ENCODE data around the gene EFNA2. TPM values are rescaled to one million over a fixed set of nuclear protein-coding genes. Genes with fewer than 3 reads are reported as not detected.
"Not testable (repeated sequence)": the region's sequence is repeated elsewhere in the genome, so short reads cannot be mapped to it uniquely, and the experiment has no call there.

The EFNA2 gene
- total RNA-seq, 1 donor from 2014 or later, result 3.8 TPM

DNA sequence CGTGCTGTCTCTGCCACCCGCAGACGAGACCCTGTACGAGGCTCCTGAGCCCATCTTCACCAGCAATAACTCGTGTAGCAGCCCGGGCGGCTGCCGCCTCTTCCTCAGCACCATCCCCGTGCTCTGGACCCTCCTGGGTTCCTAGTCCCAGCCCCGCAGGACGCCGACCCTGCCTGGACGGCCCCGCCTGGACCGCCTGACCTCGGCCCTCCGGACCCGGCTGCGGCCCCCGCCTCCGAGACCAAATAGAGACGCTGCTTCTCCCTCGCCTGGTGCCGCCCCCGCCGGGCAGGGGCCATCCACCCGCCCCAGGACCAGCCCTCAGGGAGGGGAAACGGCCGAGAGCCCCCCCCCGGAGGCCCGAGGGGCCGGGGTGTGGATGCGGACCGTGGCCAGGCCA, 14.1 kb downstream of the EFNA2 start:
- no peak overlapping the region for H3K4me3 Mint-ChIP-seq (ENCODE audit: unreplicated experiment)
- no peaks in the 10 kb centered on the region for H3K36me3 Mint-ChIP-seq (ENCODE audit: unreplicated experiment)
- H3K27ac Mint-ChIP-seq (ENCODE audit: unreplicated experiment), result no peak overlapping the region
- peaks cover 4% of the 10 kb centered on the region for H3K27me3 Mint-ChIP-seq (ENCODE audit: unreplicated experiment)
- no peaks in the 10 kb centered on the region for H3K4me1 Mint-ChIP-seq (ENCODE audit: unreplicated experiment)
- H3K9me3 Mint-ChIP-seq (ENCODE audit: unreplicated experiment), result no peaks in the 10 kb centered on the region
- no peak for DNase-seq (ENCODE audit: extremely low spot score, unreplicated experiment)
- TF ChIP-seq, protein P1, sequence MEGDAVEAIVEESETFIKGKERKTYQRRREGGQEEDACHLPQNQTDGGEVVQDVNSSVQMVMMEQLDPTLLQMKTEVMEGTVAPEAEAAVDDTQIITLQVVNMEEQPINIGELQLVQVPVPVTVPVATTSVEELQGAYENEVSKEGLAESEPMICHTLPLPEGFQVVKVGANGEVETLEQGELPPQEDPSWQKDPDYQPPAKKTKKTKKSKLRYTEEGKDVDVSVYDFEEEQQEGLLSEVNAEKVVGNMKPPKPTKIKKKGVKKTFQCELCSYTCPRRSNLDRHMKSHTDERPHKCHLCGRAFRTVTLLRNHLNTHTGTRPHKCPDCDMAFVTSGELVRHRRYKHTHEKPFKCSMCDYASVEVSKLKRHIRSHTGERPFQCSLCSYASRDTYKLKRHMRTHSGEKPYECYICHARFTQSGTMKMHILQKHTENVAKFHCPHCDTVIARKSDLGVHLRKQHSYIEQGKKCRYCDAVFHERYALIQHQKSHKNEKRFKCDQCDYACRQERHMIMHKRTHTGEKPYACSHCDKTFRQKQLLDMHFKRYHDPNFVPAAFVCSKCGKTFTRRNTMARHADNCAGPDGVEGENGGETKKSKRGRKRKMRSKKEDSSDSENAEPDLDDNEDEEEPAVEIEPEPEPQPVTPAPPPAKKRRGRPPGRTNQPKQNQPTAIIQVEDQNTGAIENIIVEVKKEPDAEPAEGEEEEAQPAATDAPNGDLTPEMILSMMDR (IDR thresholded peaks at IDR 0.05), result no peak

DNA sequence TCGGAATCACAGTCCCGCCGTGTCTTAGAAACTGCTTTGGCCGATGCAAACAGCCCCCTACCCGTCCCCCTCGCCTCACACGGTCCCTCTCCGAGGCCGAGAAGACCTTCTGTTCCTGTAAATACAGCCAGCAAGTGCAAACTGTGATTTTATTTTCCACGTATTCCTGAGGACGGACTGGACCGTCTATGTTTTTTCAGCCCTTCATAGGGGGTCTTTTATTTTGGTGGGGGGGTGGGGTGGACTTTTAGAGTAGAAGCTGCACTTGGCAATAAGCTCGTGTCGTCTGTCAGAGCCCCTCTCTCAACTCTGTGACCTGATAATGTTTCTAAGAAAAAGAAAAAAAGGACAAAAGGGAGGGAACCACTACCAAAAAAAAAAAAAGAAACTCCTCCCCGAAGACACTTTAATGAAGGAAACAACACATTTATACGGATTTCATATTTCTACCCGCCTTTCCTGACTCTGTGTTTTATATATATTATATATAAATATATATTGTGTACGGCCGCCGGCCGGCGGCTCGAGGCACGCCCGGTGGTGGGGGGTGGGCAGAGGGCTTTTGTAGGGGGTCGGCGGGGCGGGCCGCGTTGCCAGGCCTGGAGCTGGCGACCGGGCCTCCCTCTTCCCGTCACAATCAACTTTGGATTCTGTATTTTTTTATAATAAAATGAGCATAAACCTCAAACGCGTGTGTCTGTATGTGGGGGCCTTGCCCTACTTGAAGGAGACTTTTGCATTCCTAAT, 15.2 kb downstream of the EFNA2 start:
- Mint-ChIP-seq H3K4me3 (ENCODE audit: unreplicated experiment) (no peak overlapping the region), H3K4me1 (ENCODE audit: unreplicated experiment) (no peaks in the 10 kb centered on the region), H3K27me3 (ENCODE audit: unreplicated experiment) (peaks cover 4% of the 10 kb centered on the region)

DNA sequence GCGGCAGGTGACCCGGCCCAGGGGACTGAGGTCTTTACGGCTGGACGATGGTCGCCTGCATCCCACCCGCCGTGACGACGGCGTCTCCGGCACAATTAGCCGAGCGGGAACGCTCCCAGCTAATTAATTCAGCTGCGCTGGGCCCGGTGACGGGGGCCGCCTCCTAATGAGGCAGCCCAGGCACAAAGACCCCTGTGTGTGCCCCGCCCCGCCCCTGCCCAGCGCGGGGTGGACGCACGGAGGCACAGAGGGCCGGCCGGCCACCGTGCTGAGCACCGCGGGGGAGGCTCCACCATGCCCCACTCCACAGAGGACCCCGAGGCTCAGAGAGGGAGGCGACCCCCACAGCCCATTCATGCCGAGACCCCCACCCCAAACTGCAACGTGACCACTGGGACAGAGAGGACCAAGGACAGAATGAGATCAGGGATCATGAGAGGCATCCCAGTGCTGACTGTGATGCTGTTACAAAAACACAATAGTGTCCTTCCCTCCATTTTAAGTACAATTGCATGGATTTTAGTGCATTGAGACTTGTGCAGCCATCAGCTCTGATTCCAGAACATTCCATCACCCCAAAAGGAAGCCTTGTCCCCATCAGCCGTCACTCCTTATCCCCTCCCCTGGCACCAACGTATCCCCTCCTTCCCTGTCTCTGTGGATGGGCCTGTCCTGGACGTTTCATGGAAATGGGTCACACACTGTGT, 17.0 kb downstream of the EFNA2 start:
- DNase-seq (ENCODE audit: extremely low spot score, unreplicated experiment), result no peak
- Mint-ChIP-seq H3K4me3 (ENCODE audit: unreplicated experiment) (no peak overlapping the region), H3K4me1 (ENCODE audit: unreplicated experiment) (no peaks in the 10 kb centered on the region), H3K27me3 (ENCODE audit: unreplicated experiment) (peaks cover 4% of the 10 kb centered on the region), H3K36me3 (ENCODE audit: unreplicated experiment) (no peaks in the 10 kb centered on the region), H3K27ac (ENCODE audit: unreplicated experiment) (no peak overlapping the region), H3K9me3 (ENCODE audit: unreplicated experiment) (no peaks in the 10 kb centered on the region)
- TF ChIP-seq, protein P1 (IDR thresholded peaks at IDR 0.05), result no peak

More for the DNA sequence above, 15.2 kb downstream of the EFNA2 start:
- Mint-ChIP-seq H3K9me3 (ENCODE audit: unreplicated experiment) (no peaks in the 10 kb centered on the region), H3K27ac (ENCODE audit: unreplicated experiment) (no peak overlapping the region), H3K36me3 (ENCODE audit: unreplicated experiment) (no peaks in the 10 kb centered on the region)
- no peak for DNase-seq (ENCODE audit: extremely low spot score, unreplicated experiment)
- TF ChIP-seq, protein P1 (IDR thresholded peaks at IDR 0.05), result no peak

DNA sequence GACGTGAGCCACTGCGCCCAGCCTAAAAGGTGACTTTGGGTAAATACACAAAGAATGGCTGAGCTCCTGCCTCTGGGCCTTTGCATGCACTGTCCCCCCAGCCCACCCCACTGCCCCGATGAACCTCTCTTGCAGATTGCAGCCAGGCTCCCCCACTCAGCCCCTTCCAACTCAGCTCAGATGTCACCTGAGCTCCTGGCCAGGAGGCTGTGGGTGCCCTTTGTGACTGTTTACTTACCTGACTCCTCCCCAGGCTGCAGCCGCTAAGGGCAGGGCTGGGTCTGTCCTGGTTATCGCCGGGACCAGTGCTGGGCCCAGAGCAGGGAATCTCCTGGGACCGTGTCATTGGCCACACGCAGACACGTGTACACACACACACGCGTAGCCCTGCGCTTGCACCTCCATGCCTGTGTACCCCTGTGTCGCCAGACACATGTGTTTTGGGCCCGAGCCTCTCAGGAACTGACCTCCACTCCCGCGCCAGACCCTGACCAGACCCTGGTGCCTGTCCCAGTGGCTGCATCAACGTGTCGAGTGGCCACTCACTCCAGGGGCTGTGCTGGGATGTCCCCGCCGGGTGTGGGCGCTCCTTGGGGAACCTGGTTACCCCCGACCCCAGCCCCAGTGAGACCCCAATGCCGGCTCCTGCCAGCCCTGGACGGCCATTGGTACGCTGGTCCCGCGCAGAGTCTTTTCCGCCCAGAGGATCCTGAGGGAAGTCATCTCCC, 18.7 kb downstream of the EFNA2 start:
- Mint-ChIP-seq H3K4me1 (ENCODE audit: unreplicated experiment) (no peaks in the 10 kb centered on the region), H3K36me3 (ENCODE audit: unreplicated experiment) (no peaks in the 10 kb centered on the region), H3K27ac (ENCODE audit: unreplicated experiment) (no peak overlapping the region), H3K9me3 (ENCODE audit: unreplicated experiment) (no peaks in the 10 kb centered on the region), H3K27me3 (ENCODE audit: unreplicated experiment) (peaks cover 4% of the 10 kb centered on the region), H3K4me3 (ENCODE audit: unreplicated experiment) (no peak overlapping the region)
- DNase-seq (ENCODE audit: extremely low spot score, unreplicated experiment), result no peak
- TF ChIP-seq, protein P1 (IDR thresholded peaks at IDR 0.05), result no peak

DNA sequence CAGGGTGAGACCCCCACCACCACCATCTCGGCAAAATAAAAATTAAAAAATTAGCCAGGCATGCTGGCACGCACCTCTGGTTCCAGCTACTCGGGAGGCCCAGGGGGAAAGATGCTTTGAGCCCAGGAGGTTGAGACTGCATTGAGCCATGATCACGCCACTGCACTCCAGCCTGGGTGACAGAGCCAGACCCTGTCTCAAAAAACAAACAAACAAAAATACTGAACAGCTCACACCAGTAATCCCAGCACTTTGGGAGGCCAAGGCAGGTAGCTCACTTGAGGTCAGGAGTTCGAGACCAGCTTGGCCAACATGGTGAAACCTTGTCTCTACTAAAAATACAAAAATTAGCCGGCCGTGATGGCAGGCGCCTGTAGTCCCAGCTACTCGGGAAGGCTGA, 19.7 kb downstream of the EFNA2 start:
- H3K27ac Mint-ChIP-seq (ENCODE audit: unreplicated experiment); H3K9me3 Mint-ChIP-seq (ENCODE audit: unreplicated experiment); H3K4me1 Mint-ChIP-seq (ENCODE audit: unreplicated experiment); H3K27me3 Mint-ChIP-seq (ENCODE audit: unreplicated experiment); DNase-seq (ENCODE audit: extremely low spot score, unreplicated experiment); H3K36me3 Mint-ChIP-seq (ENCODE audit: unreplicated experiment); H3K4me3 Mint-ChIP-seq (ENCODE audit: unreplicated experiment): not testable (repeated sequence)

All from osteocyte (in vitro differentiated cells).